Esophagus squamous epithelium (tissue), 5 donors: ENCODE results near the gene PLD2. TPM values are rescaled to one million over a fixed set of nuclear protein-coding genes. Genes with fewer than 3 reads are reported as not detected.

Source experiments
- DNase-seq: peaks from one replicate; lab custom pipeline; 2025; lab: John Stamatoyannopoulos, UW
- H3K27ac ChIP-seq, 4 donors: fragments of 200-600 bp; sonication (generic); one replicate each; pipeline ENCODE4 v1.5.1; 2016 to 2019; ENCODE audit warnings: mild to moderate bottlenecking in 1 of 4
- H3K27me3 ChIP-seq, 4 donors: fragments of 200-600 bp; sonication (generic); 1 replicate in 3 of 4; 2 replicates in 1 of 4; pipeline versions ENCODE4 v1.5.1 to v1.6.0; 2017 to 2021; ENCODE audit warnings: antibody characterized with exemption in 1 of 4
- H3K36me3 ChIP-seq, 3 donors: fragments of 200-600 bp; sonication (generic); one replicate each; pipeline ENCODE4 v1.5.1; 2016 to 2019
- H3K4me1 ChIP-seq, 3 donors: fragments of 200-600 bp; sonication (generic); one replicate each; pipeline ENCODE4 v1.5.1; 2017 to 2019
- H3K4me3 ChIP-seq, 4 donors: fragments of 200-600 bp; sonication (generic); 1 replicate in 3 of 4; 2 replicates in 1 of 4; pipeline ENCODE4 v1.5.1; 2016 to 2019; ENCODE audit warnings: mild to moderate bottlenecking in 2 of 4, moderate library complexity in 1 of 4
- H3K9me3 ChIP-seq, 3 donors: fragments of 200-600 bp; sonication (generic); one replicate each; pipeline ENCODE4 v1.5.1; 2016 to 2019
- CTCF ChIP-seq, 6 experiments: fragments of 450-650 bp in 4 of 6; fragments of 200-600 bp in 2 of 6; sonication (generic) in 2 of 6; IDR thresholded peaks; one replicate each; pipeline ENCODE4 v1.5.1; 2016 to 2019; ENCODE audit warnings: antibody characterized with exemption in 6 of 6, mild to moderate bottlenecking in 4 of 6, moderate library complexity in 4 of 6
- POLR2A ChIP-seq, 4 donors: fragments of 450-650 bp; IDR thresholded peaks; one replicate each; pipeline ENCODE4 v1.6.1; 2017; ENCODE audit warnings: antibody characterized with exemption in 4 of 4, mild to moderate bottlenecking in 4 of 4, moderate library complexity in 3 of 4
- WGBS, 2 donors: methylation state at CpG; one replicate each; pipeline ENCODE4 v1.1.5; 2018; 5-methylcytosine and 5-hydroxymethylcytosine counted together
- intact Hi-C: fragments of 100-400 bp; cut with DNase I; formaldehyde crosslinking; loops from one replicate; pipeline ENCODE4 v1.15.0; 2022
- total RNA-seq, 4 donors: library from RNA; depleted of rRNA; stranded (reverse); fragments of >200 nt; gene quantifications; one replicate each; pipeline ENCODE4 v1.1.0, GENCODE V29; 2016
- donor health status: DM: yes; HTN: yes; CAD: no.

Gene PLD2
- total RNA-seq, 4 donors from 2014 or later, result 38.7 to 114 (median 86.7) TPM

DNA sequence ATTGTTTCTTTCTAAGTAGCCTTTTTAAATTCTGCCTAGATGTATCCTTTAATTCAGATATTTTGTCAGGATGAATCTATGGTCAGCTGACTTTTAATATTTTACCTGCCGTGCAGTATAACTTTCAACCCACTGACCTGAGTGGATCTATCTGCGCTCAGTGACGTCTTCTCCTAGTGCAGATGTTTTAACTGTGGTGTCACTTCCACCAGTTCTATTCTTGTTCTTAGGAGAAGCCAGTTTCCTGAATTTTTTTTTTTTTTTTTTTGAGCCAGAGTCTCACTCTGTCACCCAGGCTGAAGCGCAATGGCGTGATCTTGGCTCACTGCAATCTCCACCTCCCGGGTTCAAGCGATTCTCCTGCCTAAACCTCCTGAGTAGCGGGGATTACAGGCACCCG lies 40.2 kb upstream of the PLD2 start:
- H3K36me3 ChIP-seq, result no peaks in the 10 kb centered on the region
- H3K27ac ChIP-seq, result peak overlapping the region in 2 of 4 donors; percentile 16 to 52
- no peaks in the 10 kb centered on the region for H3K4me1 ChIP-seq
- intact Hi-C loops, result no loop called here
- TF ChIP-seq CTCF (IDR thresholded peaks at IDR 0.05) (no peak), POLR2A (IDR thresholded peaks at IDR 0.05) (no peak)
- WGBS, 2 donors, result 74 to 80% methylated on average over 7 to 9 of the region's 9 CpGs
- H3K27me3 ChIP-seq, result peaks cover 0 to 4% (median 0%) of the 10 kb centered on the region in 4 donors
- H3K9me3 ChIP-seq, result no peaks in the 10 kb centered on the region
- no peak overlapping the region for H3K4me3 ChIP-seq
- no peak for DNase-seq

DNA sequence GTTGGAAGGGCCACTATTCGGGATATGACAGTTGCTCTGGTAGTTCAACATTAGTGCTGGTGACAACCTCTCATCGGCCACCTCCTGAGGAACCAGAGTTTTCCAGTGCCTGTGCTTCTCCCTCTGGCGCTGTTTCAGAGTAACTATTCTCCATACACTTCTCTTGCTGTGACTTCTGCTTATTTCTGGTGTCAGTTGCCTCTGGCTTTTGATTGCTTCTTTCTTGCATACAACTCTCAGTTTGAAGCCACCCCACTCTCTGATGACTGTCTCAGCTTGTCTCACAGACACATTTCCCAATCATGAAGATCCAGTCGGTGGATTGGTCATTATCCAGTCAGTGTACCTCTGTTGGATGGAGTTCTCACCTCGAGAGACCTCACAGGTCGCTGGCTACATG lies 38.7 kb upstream of the PLD2 start:
- intact Hi-C loops, result no loop called here
- WGBS, 2 donors, result 75 to 79% methylated on average over 5 to 6 of the region's 6 CpGs

GRCh38 chr17:4769628-4770027 lies 37.3 kb upstream of the PLD2 start:
- 79 to 88% methylated on average over 2 of the region's 2 CpGs for WGBS, 2 donors
- DNase-seq, result no peak
- Histone ChIP-seq H3K27ac (no peak overlapping the region), H3K27me3 (peaks cover 0 to 27% (median 0%) of the 10 kb centered on the region in 4 donors), H3K4me3 (no peak overlapping the region), H3K9me3 (no peaks in the 10 kb centered on the region), H3K36me3 (no peaks in the 10 kb centered on the region), H3K4me1 (no peaks in the 10 kb centered on the region)
- intact Hi-C loops, result no loop called here
- TF ChIP-seq CTCF (IDR thresholded peaks at IDR 0.05) (no peak), POLR2A (IDR thresholded peaks at IDR 0.05) (no peak)

More for the DNA sequence above, 38.7 kb upstream of the PLD2 start:
- H3K9me3 ChIP-seq, result no peaks in the 10 kb centered on the region
- no peaks in the 10 kb centered on the region for H3K36me3 ChIP-seq
- TF ChIP-seq CTCF (IDR thresholded peaks at IDR 0.05), result no peak
- no peak for TF ChIP-seq POLR2A (IDR thresholded peaks at IDR 0.05)
- DNase-seq, result no peak
- no peak overlapping the region for H3K4me3 ChIP-seq
- no peak overlapping the region for H3K27ac ChIP-seq
- peaks cover 0 to 18% (median 0%) of the 10 kb centered on the region in 4 donors for H3K27me3 ChIP-seq
- no peaks in the 10 kb centered on the region for H3K4me1 ChIP-seq

GRCh38 chr17:4771519-4772234 lies 35.3 kb upstream of the PLD2 start, which contains the start of gene TM4SF5:
Gene TM4SF5 (plus strand): TSS chr17:4771886. CDS start chr17:4771923, 37 bp downstream.
- WGBS, 2 donors, result 43 to 56% methylated on average over 6 to 12 of the region's 13 CpGs
- Histone ChIP-seq H3K36me3 (no peaks in the 10 kb centered on the region), H3K27ac (no peak within 1 kb of the TSS), H3K4me1 (no peaks in the 10 kb centered on the region), H3K27me3 (peaks cover 0 to 27% (median 0%) of the 10 kb centered on the region in 4 donors), H3K4me3 (no peak within 1 kb of the TSS), H3K9me3 (no peaks in the 10 kb centered on the region)
- intact Hi-C loops, result no loop called here
- no peak for DNase-seq
- TF ChIP-seq POLR2A (IDR thresholded peaks at IDR 0.05), result no peak
- no peak for TF ChIP-seq CTCF (IDR thresholded peaks at IDR 0.05)

GRCh38 chr17:4772235-4772613 lies 34.7 kb upstream of the PLD2 start:
- Histone ChIP-seq H3K4me3 (no peak overlapping the region), H3K4me1 (no peaks in the 10 kb centered on the region), H3K9me3 (no peaks in the 10 kb centered on the region), H3K27ac (no peak overlapping the region), H3K36me3 (no peaks in the 10 kb centered on the region), H3K27me3 (peaks cover 0 to 27% (median 0%) of the 10 kb centered on the region in 4 donors)
- TF ChIP-seq CTCF (IDR thresholded peaks at IDR 0.05) (no peak), POLR2A (IDR thresholded peaks at IDR 0.05) (no peak)
- no peak for DNase-seq
- WGBS, 2 donors, result 55 to 60% methylated on average over 5 to 9 of the region's 10 CpGs
- intact Hi-C loops, result no loop called here
